DND-41 (cell line): ENCODE measurements around the gene NPR3.

Experiments
- ATAC-seq: fragments of 200-7000 bp; cut with Tn5 transposase; 3 replicates; pipeline ENCODE4 v1.9.1; 2021; ENCODE audit warnings: low read depth; ENCODE audit not compliant: insufficient read depth
- DNase-seq: peaks from one replicate; pipeline ENCODE4 v3.0.0-alpha.2; 2020
- H2AFZ ChIP-seq: 2 replicates; pipeline ENCODE4 v1.6.0; 2012; ENCODE audit warnings: low read depth, low read length
- H3K27ac ChIP-seq: 2 replicates; pipeline ENCODE4 v1.5.1; 2012; ENCODE audit warnings: low read length, inconsistent platforms
- H3K27me3 ChIP-seq: fragments of 200-600 bp; sonication (generic); 2 replicates; pipeline ENCODE4 v1.6.0; 2012; ENCODE audit warnings: low read length, mild to moderate bottlenecking, inconsistent platforms; ENCODE audit not compliant: insufficient read depth, poor library complexity
- H3K36me3 ChIP-seq: 2 replicates; pipeline ENCODE4 v1.5.1; 2012; ENCODE audit warnings: low read length, inconsistent platforms; ENCODE audit not compliant: insufficient read depth
- H3K4me1 ChIP-seq: 2 replicates; pipeline ENCODE4 v1.5.1; 2012; ENCODE audit warnings: mild to moderate bottlenecking, low read length; ENCODE audit not compliant: insufficient read depth
- H3K4me2 ChIP-seq: 2 replicates; pipeline ENCODE4 v1.6.0; 2012; ENCODE audit warnings: mild to moderate bottlenecking, moderate library complexity, low read length, inconsistent platforms; ENCODE audit not compliant: insufficient read depth
- H3K4me3 ChIP-seq, 2 experiments: fragments of 200-600 bp in 1 of 2; shearing (Covaris generic) in 1 of 2; 2 replicates each; pipeline ENCODE4 v1.5.1; 2012 to 2016; ENCODE audit warnings: inconsistent platforms in 2 of 2, low read length in 2 of 2, mild to moderate bottlenecking in 2 of 2, low read depth in 1 of 2, moderate library complexity in 1 of 2
- H3K79me2 ChIP-seq: 2 replicates; pipeline ENCODE4 v1.6.0; 2012; ENCODE audit warnings: low read length, inconsistent platforms; ENCODE audit not compliant: insufficient read depth
- H3K9ac ChIP-seq: 2 replicates; pipeline ENCODE4 v1.6.0; 2012; ENCODE audit warnings: low read depth, mild to moderate bottlenecking, inconsistent platforms, low read length, moderate library complexity
- H3K9me3 ChIP-seq: 2 replicates; pipeline ENCODE4 v1.5.1; 2012; ENCODE audit warnings: low read length, moderate library complexity, mild to moderate bottlenecking, inconsistent platforms; ENCODE audit not compliant: insufficient read depth, severe bottlenecking
- H4K20me1 ChIP-seq: 2 replicates; pipeline ENCODE4 v1.6.0; 2012; ENCODE audit warnings: low read length; ENCODE audit not compliant: insufficient read depth
- EZH2 ChIP-seq: IDR thresholded peaks from 3 replicates; pipeline ENCODE4 v1.6.1; 2012; ENCODE audit warnings: borderline replicate concordance, low read depth, mild to moderate bottlenecking, moderate library complexity, low read length, inconsistent platforms; ENCODE audit not compliant: severe bottlenecking
- TF ChIP-seq, protein P1 (sequence below): IDR thresholded peaks from 2 replicates; pipeline ENCODE4 v1.5.1; 2012; ENCODE audit warnings: borderline replicate concordance, low read length, moderate library complexity, mild to moderate bottlenecking; ENCODE audit not compliant: poor library complexity, severe bottlenecking; ENCODE audit errors: extremely low read depth

The NPR3 gene

DNA sequence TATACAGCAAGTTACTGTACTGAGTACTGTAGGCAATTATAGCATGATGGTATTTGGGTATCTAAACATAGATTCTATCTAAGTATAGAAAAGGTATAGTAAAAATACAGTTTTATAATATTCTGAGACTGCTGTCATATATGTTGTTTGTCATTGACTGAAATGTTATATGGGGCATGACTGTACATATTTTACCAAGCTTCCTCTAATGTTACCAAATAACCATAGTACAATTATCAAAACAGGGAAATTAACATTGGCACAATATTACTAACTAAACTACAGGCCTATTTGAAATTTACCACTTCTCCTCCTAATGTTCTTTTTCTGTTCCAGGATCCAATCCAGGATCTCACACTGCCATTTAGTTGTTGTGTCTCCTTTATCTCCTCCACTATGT, 18.5 kb downstream of the NPR3 start:
- no peak overlapping the region for H3K4me2 ChIP-seq
- H3K9ac ChIP-seq: no peak overlapping the region
- TF ChIP-seq, protein P1, sequence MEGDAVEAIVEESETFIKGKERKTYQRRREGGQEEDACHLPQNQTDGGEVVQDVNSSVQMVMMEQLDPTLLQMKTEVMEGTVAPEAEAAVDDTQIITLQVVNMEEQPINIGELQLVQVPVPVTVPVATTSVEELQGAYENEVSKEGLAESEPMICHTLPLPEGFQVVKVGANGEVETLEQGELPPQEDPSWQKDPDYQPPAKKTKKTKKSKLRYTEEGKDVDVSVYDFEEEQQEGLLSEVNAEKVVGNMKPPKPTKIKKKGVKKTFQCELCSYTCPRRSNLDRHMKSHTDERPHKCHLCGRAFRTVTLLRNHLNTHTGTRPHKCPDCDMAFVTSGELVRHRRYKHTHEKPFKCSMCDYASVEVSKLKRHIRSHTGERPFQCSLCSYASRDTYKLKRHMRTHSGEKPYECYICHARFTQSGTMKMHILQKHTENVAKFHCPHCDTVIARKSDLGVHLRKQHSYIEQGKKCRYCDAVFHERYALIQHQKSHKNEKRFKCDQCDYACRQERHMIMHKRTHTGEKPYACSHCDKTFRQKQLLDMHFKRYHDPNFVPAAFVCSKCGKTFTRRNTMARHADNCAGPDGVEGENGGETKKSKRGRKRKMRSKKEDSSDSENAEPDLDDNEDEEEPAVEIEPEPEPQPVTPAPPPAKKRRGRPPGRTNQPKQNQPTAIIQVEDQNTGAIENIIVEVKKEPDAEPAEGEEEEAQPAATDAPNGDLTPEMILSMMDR: no peak
- TF ChIP-seq EZH2: no peak
- DNase-seq (no peak), ATAC-seq (no peak)
- H3K79me2 ChIP-seq: no peaks in the 10 kb centered on the region
- H3K9me3 ChIP-seq: no peaks in the 10 kb centered on the region
- no peaks in the 10 kb centered on the region for H3K27me3 ChIP-seq
- no peaks in the 10 kb centered on the region for H3K36me3 ChIP-seq
- H2AFZ ChIP-seq: no peak overlapping the region
- H3K4me1 ChIP-seq: no peaks in the 10 kb centered on the region
- no peak overlapping the region for H3K27ac ChIP-seq
- H4K20me1 ChIP-seq: no peaks in the 10 kb centered on the region
- H3K4me3 ChIP-seq: no peak overlapping the region

DNA sequence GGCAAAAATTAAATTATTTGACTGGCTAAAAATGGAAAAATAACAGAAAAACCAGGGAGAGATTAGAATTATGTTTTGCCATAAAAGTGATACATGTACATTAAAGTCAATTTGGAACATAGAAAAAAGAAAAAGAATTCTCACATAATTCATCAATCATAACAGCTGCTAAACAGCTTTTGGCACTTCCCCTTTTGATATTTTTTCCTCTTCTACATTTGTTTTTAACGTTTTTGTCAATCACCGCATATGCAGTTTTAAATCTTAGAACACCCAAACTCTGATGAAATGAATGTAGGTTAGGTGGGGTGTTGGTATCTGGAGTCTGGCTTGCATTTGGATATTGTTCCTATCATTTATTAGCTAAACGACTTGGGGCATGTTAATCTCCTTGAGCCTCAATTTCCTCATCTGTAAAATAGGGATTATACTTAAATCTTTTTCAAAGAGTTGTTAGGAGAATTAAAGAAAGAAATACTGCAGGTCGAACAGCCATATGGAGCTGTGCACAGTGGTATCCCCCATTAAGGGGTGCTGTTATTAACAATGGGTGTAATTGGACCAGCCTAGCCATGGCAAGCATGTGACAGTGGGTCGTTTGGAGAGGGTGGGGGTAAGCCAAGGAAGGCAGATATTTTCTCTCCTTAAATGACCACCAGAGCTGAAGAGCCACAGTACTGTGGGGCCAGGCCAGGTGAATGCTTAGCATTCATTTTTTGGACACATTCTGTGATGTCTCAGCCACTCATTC, 22.6 kb downstream of the NPR3 start:
- DNase-seq: no peak

DNA sequence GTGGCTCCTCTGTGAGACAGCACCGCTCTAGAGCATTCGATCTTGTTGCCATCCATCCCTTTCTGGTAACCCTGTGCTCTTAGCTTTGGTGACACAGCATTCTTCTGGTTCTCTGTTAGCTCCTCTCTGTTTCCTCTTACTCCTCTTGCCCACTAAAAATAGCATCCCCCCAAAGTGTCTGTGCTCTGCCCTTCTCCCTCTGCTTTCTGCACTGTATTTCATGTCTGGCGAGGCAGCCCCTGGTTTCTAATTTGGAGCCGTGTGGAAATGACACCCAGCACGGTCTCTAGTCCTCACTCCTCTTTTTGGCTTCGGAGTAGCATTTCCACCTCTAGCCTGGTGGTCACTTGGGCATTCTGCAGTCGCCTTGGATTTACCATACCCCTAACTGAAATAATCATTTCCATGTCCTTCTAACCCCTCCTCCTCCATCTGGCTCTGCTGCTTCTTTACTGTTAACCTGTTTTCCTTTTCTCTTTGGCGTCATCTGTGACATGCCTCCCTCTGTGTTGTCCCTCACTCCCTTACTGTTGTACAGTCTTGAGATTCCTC, 23.8 kb downstream of the NPR3 start:
- no peak for DNase-seq

More for the DNA sequence above, 22.6 kb downstream of the NPR3 start:
- Histone ChIP-seq H3K9me3 (no peaks in the 10 kb centered on the region), H3K27me3 (no peaks in the 10 kb centered on the region), H3K4me3 (no peak overlapping the region), H3K79me2 (no peaks in the 10 kb centered on the region), H3K4me1 (no peaks in the 10 kb centered on the region), H2AFZ (no peak overlapping the region), H3K27ac (no peak overlapping the region), H3K36me3 (no peaks in the 10 kb centered on the region), H3K9ac (no peak overlapping the region), H3K4me2 (no peak overlapping the region), H4K20me1 (no peaks in the 10 kb centered on the region)
- TF ChIP-seq, protein P1: no peak
- no peak for TF ChIP-seq EZH2
- ATAC-seq: no peak

More for the DNA sequence above, 23.8 kb downstream of the NPR3 start:
- H3K4me2 ChIP-seq: no peak overlapping the region
- no peak overlapping the region for H3K9ac ChIP-seq
- no peaks in the 10 kb centered on the region for H3K27me3 ChIP-seq
- no peak for ATAC-seq
- H3K4me3 ChIP-seq: no peak overlapping the region
- TF ChIP-seq, protein P1: no peak
- TF ChIP-seq EZH2: no peak
- no peaks in the 10 kb centered on the region for H3K9me3 ChIP-seq
- no peak overlapping the region for H2AFZ ChIP-seq
- no peaks in the 10 kb centered on the region for H3K4me1 ChIP-seq
- no peak overlapping the region for H3K27ac ChIP-seq
- no peaks in the 10 kb centered on the region for H3K36me3 ChIP-seq
- no peaks in the 10 kb centered on the region for H4K20me1 ChIP-seq
- no peaks in the 10 kb centered on the region for H3K79me2 ChIP-seq
